ENCODE data around the gene E2F6. TPM values are rescaled to one million over a fixed set of nuclear protein-coding genes. Genes with fewer than 3 reads are reported as not detected.
A peak's percentile ranks its signal among the peaks of the same experiment; 100 is the strongest.

Gene E2F6
- total and polyA plus RNA-seq, 2 experiments from 2014 or later, result 22.6 to 27.2 TPM

- TF ChIP-seq CTCF (IDR thresholded peaks at IDR 0.05; ENCODE audit: low read depth, low read length), result no peak
- DNase-seq (ENCODE audit: low read depth in 1 of 2, low spot score in 1 of 2), result no peak
- Histone ChIP-seq H3K9me3 (ENCODE audit: low read depth) (no peaks in the 10 kb centered on the region), H3K27me3 (no peaks in the 10 kb centered on the region), H3K27ac (no peak overlapping the region), H3K36me3 (no peaks in the 10 kb centered on the region), H3K4me1 (ENCODE audit: low read depth) (peaks cover 17% of the 10 kb centered on the region), H3K4me3 (no peak overlapping the region)
These were observed 9.7 kb downstream of the E2F6 start for GRCh38 chr2:11456251-11456650.

GRCh38 chr2:11454824-11455223, 11.1 kb downstream of the E2F6 start:
- peaks cover 10% of the 10 kb centered on the region for H3K36me3 ChIP-seq
- no peak for TF ChIP-seq CTCF (IDR thresholded peaks at IDR 0.05; ENCODE audit: low read depth, low read length)
- no peak overlapping the region for H3K27ac ChIP-seq

GRCh38 chr2:11450791-11451190, 15.2 kb downstream of the E2F6 start:
- no peak overlapping the region for H3K27ac ChIP-seq
- no peak for TF ChIP-seq CTCF (IDR thresholded peaks at IDR 0.05; ENCODE audit: low read depth, low read length)
- no peak overlapping the region for H3K4me3 ChIP-seq
- peaks cover 22% of the 10 kb centered on the region for H3K36me3 ChIP-seq
- H3K4me1 ChIP-seq (ENCODE audit: low read depth), result no peaks in the 10 kb centered on the region
- DNase-seq (ENCODE audit: low read depth in 1 of 2, low spot score in 1 of 2), result no peak
- H3K27me3 ChIP-seq, result no peaks in the 10 kb centered on the region
- no peaks in the 10 kb centered on the region for H3K9me3 ChIP-seq (ENCODE audit: low read depth)

More at GRCh38 chr2:11454824-11455223, 11.1 kb downstream of the E2F6 start:
- Histone ChIP-seq H3K4me3 (no peak overlapping the region), H3K4me1 (ENCODE audit: low read depth) (peaks cover 17% of the 10 kb centered on the region), H3K27me3 (no peaks in the 10 kb centered on the region), H3K9me3 (ENCODE audit: low read depth) (no peaks in the 10 kb centered on the region)
- no peak for DNase-seq (ENCODE audit: low read depth in 1 of 2, low spot score in 1 of 2)

GRCh38 chr2:11446733-11447248, 19.2 kb downstream of the E2F6 start:
- H3K4me3 ChIP-seq, result no peak overlapping the region
- H3K9me3 ChIP-seq (ENCODE audit: low read depth), result no peaks in the 10 kb centered on the region
- H3K4me1 ChIP-seq (ENCODE audit: low read depth), result no peaks in the 10 kb centered on the region
- peak; percentile 76 for TF ChIP-seq CTCF (IDR thresholded peaks at IDR 0.05; ENCODE audit: low read depth, low read length)
- H3K27me3 ChIP-seq, result no peaks in the 10 kb centered on the region
- H3K36me3 ChIP-seq, result peaks cover 22% of the 10 kb centered on the region
- H3K27ac ChIP-seq, result no peak overlapping the region
- DNase-seq (ENCODE audit: low read depth in 1 of 2, low spot score in 1 of 2), result peak; percentile 76 to 79

GRCh38 chr2:11444737-11445136, 21.2 kb downstream of the E2F6 start:
- TF ChIP-seq CTCF (IDR thresholded peaks at IDR 0.05; ENCODE audit: low read depth, low read length), result no peak
- Histone ChIP-seq H3K27ac (no peak overlapping the region), H3K4me1 (ENCODE audit: low read depth) (no peaks in the 10 kb centered on the region), H3K36me3 (peaks cover 12% of the 10 kb centered on the region), H3K27me3 (no peaks in the 10 kb centered on the region), H3K4me3 (no peak overlapping the region), H3K9me3 (ENCODE audit: low read depth) (no peaks in the 10 kb centered on the region)
- DNase-seq (ENCODE audit: low read depth in 1 of 2, low spot score in 1 of 2), result no peak
